ENCODE measurements around the gene GOLGA8N.
"Not testable (repeated sequence)": the region's sequence is repeated elsewhere in the genome, so short reads cannot be mapped to it uniquely, and the experiment has no call there.

DNA sequence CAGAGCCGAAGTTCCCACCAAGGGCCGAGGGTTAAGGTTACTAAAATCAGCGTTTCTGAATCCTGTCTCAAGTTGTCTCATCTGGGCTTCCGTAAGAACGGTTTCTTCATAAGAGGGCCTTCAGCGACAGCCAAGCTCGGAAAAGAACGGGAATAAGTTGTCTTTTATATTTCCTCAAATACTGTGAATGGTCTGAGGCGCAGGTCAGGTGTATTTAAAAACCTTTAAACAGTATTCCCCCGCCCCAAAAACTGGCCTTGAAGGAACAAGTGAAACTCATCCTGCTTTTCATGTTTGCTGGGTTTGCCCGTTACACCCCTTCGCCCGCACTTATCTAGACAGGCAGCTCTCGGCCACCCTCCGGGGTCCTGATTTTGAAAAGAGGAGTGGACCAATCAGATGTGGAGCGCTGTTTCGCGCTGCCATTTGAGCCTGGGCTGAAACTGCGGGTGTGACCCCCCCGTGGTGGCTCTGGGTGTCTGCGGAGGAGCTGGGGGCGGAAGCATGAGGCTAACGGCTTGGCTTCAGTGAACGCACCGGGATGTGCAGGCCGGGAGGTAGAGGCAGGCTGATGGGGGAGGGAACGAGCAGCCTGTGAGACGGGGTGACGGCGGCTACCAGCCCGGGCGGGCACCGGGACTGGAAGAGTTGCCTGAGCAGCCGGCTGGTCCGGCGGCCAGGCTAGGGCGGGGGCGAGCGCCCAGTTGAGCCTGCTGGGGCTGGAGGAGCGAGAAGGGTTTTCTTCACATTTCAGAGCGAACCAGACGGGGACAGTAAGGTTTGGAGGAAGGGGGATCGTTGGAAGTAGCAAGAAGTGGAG lies 22.0 kb downstream of the GOLGA8N start, which contains the start of gene ARHGAP11A:
- TF ChIP-seq, protein P1, sequence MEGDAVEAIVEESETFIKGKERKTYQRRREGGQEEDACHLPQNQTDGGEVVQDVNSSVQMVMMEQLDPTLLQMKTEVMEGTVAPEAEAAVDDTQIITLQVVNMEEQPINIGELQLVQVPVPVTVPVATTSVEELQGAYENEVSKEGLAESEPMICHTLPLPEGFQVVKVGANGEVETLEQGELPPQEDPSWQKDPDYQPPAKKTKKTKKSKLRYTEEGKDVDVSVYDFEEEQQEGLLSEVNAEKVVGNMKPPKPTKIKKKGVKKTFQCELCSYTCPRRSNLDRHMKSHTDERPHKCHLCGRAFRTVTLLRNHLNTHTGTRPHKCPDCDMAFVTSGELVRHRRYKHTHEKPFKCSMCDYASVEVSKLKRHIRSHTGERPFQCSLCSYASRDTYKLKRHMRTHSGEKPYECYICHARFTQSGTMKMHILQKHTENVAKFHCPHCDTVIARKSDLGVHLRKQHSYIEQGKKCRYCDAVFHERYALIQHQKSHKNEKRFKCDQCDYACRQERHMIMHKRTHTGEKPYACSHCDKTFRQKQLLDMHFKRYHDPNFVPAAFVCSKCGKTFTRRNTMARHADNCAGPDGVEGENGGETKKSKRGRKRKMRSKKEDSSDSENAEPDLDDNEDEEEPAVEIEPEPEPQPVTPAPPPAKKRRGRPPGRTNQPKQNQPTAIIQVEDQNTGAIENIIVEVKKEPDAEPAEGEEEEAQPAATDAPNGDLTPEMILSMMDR (conservative IDR thresholded peaks at IDR 0.05; ENCODE audit: low read depth, low read length) = not testable (repeated sequence)
- TF ChIP-seq EZH2phosphoT487 (IDR thresholded peaks at IDR 0.05; ENCODE audit: borderline replicate concordance, low read length); EZH2 (IDR thresholded peaks at IDR 0.05; ENCODE audit: low read length, unreplicated experiment): not testable (repeated sequence)
